Fibroblast of villous mesenchyme (primary cell): Measurements from ENCODE around the gene SCG5. TPM values are rescaled to one million over a fixed set of nuclear protein-coding genes. Genes with fewer than 3 reads are reported as not detected.

Experiments
- DNase-seq: peaks from one replicate; pipeline ENCODE4 v3.0.0-alpha.2; 2010; ENCODE audit warnings: low read depth
- H3K4me3 ChIP-seq: 2 replicates; pipeline ENCODE4 v1.5.1; 2011; ENCODE audit warnings: low read depth, mild to moderate bottlenecking, low read length
- CTCF ChIP-seq: IDR thresholded peaks from 2 replicates; pipeline ENCODE4 v1.5.1; 2012; ENCODE audit warnings: low read depth, mild to moderate bottlenecking, low read length; ENCODE audit not compliant: insufficient read depth
- total RNA-seq: library from RNA; depleted of rRNA; stranded (reverse); fragments of >200 nt; gene quantifications from 2 replicates; pipeline ENCODE4 v1.2.3, GENCODE V29; 2012

SCG5 gene
- total RNA-seq, 1 donor = 17.7 TPM

GRCh38 chr15:32652178-32652577, 10.7 kb downstream of the SCG5 start:
- no peak for TF ChIP-seq CTCF
- H3K4me3 ChIP-seq = no peak overlapping the region
- DNase-seq = no peak

- no peak for TF ChIP-seq CTCF
- peak; percentile 60 for DNase-seq
- H3K4me3 ChIP-seq = no peak overlapping the region
Measured at GRCh38 chr15:32656091-32656490, 14.6 kb downstream of the SCG5 start.

GRCh38 chr15:32656496-32656895, 15.0 kb downstream of the SCG5 start:
- no peak for TF ChIP-seq CTCF
- peak; percentile 80 for DNase-seq
- no peak overlapping the region for H3K4me3 ChIP-seq

- H3K4me3 ChIP-seq = no peak overlapping the region
- peak; percentile 4 for TF ChIP-seq CTCF
- DNase-seq = no peak
Measured at GRCh38 chr15:32657198-32657883, 15.8 kb downstream of the SCG5 start.

- H3K4me3 ChIP-seq = no peak overlapping the region
- DNase-seq = no peak
- TF ChIP-seq CTCF = no peak
Measured at GRCh38 chr15:32657941-32658340, 16.4 kb downstream of the SCG5 start.

GRCh38 chr15:32659340-32660155, 18.0 kb downstream of the SCG5 start:
- DNase-seq = no peak
- no peak for TF ChIP-seq CTCF
- no peak overlapping the region for H3K4me3 ChIP-seq
